Nucleus accumbens (tissue), 56 donors: Measurements from ENCODE around the gene SGCA.

Experiments used
- DNase-seq, 56 donors: peaks; one replicate each; lab custom pipeline; 2025; lab: John Stamatoyannopoulos, UW

SGCA gene

DNA sequence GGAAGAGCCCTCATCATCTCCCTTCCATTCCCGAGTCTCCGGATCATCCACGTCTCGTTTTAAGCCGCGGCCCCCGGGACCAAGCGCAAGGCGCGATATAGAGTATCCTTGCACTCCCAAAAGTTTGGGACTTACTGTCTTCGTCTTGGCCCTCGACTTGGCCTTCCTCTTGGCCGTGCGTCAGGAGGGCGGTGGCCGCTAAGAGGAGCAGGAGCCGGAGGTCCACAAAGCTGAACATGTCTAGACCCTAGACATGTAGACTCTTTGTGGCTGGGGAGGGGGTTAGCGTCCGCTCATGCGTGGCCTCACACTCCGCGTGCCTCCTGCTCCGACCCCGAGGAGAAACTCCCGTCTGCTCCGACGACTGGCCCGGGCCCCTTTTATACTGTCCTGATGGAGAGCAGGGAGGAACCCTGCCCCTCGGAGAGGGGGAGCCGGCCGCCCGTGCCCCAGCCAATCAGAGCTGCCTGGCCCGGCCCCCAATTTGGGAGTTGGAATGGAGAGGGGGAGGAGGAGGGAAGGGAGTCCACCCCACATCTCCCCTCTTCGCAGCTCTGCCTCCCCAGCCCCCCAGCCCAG is 35.6 kb downstream of the SGCA start, which contains the start of gene COL1A1:
Gene COL1A1 (minus strand): TSS at position 356 of the 579 bp plus-strand sequence. CDS start 118 bp downstream, at position 238.
- no peak for DNase-seq

DNA sequence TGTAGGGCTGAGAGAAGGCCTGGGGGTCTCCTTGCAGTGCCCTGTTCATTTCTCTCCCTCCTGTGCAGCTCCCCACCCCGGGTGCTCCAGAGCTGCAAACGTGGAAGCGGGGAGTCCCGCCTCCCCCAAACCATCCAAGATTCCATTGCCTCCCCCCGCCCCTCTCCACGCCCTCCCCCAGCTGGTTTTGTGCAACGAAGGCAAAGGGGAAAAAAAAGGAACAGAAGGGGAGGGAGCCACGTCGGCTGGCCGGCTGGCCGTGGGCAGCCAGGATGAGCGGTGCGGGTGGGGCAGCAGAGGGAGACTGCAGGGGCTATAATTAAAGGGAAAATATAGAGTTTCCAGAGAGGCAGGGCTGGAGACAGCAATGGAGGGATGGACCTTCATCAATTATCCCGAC is 37.3 kb downstream of the SGCA start:
- no peak for DNase-seq

DNA sequence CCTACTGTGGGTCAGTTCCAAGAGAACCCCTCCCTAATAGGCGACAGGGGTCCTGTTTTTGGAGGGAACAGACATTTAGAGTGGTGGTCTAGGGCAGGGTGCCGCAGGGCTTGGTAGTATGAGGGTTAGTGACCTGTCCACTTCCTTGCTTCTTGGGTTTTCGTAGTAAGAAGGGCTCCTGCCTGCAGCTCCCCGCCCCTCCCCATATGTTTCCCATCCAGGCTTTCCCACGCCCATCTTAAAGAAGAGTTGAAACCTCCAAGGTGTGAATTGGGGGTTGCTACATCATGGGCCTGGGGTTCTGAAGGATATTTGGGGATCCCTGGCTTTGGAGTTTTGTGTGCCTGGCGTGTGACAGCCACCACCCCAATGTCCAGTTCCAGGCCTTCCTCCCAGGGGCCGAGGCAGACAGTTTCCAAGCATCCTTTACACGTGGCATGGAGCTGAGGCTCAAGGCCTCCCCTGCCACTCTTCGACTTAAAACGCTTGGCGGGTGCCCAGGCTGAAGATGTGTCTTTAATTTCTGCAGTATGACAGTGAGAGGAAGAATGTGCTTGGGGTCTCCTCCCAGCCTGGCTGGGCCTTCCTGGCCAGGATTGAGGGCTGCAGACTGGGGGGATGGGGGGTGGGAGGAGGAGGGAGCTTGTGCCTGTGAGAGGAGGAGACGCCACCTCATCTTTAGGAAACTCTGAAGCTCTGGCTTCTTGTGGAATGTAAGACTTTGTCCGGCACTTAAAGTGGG is 38.0 kb downstream of the SGCA start:
- no peak for DNase-seq

DNA sequence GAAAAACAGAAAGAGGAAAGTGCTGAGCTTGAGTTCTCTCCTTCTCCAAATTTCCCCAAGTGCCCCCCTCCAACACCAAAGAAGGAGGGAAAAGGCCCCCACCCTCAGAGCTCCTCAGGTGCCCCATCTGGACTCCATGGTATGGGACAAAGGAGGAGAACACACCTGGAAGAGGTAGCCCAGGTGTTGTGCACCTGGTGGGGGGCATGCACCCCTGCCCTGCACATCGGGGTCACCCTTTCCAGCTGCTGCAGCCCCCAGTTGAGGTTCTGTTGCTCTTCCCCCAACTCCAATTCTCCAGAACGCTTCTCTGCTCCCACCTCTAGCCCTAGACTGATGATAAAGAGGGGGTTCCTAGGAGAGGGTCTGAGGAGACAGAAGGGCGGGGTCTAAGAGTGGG is 38.6 kb downstream of the SGCA start:
- no peak for DNase-seq

DNA sequence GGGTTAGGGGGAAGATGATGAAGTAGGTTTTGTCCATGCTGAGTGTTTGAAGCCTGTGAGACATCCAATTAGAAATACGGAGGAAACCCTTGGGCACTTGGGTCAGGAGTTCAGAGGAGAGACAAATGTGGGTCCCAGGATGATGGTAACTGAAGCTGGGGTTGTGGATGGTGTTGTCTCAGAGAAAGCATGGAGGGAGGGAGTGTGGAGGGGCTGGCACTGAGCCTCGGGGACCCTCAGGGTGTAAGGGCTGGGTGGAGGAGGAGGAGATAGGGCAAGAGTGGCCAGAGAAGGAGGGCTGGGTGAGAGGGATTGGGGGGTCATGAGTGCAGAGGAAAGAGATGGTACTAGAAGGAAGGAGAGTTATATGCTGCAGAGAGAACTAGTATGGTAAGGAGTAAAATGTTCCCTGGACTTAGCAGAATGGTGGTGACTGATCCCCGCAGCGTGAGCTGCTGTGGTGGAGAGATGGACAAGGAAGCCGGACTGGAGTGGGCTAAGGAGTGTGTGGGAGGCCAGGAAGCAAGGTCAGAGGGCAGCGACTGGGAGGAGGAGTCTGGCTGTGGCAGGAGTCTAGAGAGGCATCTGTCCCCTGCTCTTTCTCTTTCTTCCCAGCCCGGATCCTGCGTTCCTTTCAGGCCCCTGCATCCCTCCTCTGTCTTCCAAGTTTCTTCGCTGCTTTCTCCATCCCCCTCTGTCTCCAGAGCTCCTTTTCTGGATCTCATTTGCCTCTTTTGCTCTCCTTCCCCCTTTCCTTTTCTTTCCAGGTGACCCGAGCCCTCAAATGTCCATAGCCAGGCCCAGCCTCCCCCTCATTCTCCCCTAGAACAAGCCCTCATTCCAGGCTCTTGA is 39.5 kb downstream of the SGCA start:
- no peak for DNase-seq

DNA sequence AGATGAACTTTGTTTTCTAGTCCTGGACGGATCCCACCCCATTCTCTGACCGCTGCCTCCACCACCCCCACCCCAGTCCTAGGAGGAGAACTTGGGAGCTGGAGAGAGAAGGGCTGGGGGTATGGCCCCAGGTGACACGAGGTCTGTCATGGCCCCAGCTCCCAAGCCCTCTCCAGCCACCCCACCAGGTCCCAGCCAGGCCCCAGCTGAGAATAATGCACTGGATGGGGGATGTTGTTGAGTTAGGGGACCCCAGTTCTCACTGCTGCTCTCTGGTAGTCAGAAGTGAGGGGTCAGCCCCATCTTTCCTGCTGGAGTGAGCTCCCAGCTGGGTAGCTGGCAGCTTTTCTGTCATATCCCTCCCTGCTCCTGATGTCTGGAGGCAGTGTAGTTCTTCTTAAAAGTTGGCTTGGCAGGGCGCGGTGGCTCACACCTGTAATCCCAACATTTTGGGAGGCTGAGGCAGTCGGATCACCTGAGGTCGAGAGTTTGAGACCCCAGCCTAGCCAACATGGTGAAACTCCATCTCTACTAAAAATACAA is 40.2 kb downstream of the SGCA start:
- no peak for DNase-seq

DNA sequence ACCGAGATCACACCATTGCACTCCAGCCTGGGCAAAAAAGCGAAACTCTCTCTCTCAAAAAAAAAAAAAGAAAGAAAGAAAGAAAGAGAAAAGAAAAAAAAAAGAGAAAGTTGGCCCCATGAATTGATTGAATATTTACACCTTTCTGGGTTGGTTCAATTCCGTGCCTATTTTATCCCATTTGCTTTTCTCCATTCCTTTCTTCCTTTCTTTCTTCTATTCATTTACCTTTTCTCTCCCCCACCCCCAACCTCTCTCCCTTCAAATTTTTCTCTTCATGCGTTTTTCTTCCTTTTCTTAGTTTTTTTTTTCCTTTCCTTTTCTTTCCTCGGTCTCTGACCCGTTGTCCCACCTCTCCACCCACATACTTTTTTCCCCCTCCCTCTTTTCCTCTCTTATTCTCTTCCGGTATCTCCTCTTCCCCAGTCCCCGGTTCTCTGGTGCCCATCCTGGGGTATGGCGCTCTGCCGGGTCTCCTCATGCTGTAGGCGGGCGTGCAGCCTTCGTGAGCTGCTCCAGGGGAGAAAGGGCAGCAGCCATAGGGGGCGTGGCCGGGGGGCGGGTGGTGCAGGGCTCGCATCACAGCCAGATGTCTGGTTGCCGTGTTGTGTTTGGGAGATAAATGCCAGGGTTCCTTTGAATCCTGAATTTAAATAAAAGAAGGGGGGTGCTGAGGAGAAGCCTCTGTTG is 40.9 kb downstream of the SGCA start:
- DNase-seq = no peak

DNA sequence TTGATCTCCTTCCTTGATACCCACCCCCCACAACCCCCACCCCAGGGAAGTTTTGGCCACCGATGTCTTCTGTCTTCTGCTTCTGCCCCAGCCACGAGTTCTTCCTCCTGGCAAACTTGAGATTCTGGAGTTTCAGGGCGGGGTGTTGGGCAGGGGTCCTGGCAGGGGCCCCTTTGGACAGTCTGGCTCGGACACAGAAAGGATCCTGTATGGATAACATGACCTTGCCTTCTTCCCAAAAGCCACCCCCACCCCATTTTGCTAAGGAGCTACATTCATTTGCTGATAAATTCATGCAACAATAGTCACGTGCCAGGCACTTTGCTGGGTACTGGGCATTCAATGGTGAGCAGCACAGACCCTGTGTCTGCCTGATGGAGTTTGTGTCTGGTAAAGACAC is 41.5 kb downstream of the SGCA start:
- no peak for DNase-seq

DNA sequence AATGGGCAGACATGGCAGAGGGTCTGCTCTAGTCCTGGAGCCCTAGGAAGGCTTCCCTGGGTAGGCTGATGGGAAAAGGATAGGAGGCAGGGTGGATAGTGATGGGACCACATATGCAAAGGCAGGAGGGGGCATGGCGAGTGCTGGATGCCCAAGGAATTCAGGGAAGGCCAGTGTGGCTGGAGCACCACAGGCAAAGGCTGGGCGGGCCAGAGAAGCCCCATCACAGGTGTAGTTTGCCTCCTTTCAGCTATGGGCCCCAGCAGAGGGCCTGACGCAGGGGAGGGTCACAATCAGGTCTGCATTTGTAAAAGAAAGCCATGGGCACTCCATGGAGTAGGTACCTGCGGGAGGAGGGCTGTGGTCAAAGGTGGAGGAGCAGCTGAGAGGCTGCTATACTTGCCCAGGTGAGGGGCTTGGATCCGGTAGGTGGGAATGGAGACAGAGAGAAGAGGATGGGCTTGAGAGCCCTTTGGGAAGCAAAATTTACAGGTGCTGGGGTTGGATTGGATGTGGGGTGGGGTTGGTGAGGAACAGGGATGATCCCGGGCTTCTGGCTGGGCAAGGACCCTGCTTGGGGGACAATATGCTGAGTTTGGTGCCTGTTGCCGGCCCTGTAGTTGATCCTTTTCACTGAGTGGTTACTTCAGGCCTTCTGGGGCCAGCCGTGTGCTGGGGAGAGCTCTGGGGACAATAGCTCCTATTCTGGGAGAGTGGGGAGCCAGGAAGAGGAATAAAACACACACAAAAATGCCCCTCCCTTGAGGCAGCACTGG is 42.2 kb downstream of the SGCA start:
- no peak for DNase-seq

DNA sequence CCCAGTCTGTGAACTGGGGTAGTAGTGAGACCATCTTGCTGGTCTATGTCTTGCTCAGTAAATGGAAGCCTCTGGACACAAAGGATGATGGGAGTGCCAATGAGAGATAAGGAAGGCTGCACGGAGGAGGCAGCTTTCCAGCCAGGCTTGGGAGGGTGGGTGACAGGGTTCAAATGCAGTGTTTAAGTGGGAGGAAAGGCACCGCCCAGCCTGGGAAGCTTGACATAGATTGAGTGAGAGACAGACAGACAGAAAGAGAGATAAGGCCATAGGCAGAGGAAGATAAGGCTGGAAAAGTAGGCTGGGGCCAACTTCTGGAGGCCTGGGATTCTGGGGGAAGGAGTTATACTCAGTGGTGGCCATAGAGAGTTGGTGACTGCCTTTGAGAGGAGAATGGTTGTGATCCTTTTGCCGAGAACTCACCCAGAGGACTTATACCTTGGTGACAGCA is 42.8 kb downstream of the SGCA start:
- no peak for DNase-seq

DNA sequence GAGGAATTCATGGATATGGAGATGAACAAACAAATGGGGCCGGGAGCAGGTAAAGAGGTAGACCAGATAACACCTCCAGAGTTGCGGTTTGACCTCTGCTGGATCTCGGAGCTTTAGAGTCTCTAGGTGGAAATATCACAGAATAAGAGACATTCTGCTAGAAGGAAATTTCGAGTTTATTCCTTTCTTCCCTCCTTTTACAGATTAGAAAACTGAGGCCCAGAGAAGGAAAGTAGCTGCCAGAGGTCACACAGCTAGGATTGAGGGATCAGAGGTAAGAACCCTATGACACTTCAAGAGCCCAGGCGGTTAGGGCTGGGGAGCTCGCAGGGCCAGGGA is 43.3 kb downstream of the SGCA start:
- DNase-seq = no peak

DNA sequence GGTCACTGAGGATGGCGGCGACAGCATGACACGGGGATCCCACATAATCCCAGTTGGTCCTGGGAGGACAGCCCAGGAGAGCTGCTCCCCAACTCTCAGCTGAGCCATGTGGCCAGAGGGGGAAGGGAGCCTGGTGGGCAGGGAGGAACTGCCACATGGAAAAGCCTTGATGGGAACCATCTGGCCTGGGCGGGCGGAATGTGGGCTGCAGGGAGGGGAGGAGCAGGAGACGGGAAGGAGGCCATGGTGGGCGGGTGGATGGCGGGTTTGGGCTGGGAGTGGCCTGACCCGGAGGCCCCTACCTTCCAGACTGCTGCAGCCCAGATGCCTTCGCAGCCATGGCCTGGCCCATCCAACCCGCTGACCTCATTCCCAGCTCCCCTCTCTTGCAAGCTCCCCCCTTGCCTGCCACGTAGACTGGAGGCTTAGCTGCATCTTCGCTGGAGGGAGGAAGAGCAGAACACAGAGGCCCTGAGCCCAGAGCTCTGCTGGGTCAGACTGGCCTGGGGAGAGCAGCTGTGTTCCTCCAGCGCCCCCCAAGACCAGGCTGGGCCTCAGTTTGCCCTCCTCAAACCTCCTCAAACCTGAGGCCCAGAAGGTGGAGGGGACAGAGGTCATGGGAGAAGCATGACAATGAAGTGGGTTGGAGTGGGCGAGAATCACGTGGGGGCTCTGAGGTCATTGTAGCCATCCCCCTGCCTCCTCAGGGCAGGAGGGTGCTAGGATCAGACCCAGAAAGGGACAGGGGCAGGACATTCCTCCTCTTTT is 43.9 kb downstream of the SGCA start:
- DNase-seq = peak in 1 of 56 donors; percentile 14

DNA sequence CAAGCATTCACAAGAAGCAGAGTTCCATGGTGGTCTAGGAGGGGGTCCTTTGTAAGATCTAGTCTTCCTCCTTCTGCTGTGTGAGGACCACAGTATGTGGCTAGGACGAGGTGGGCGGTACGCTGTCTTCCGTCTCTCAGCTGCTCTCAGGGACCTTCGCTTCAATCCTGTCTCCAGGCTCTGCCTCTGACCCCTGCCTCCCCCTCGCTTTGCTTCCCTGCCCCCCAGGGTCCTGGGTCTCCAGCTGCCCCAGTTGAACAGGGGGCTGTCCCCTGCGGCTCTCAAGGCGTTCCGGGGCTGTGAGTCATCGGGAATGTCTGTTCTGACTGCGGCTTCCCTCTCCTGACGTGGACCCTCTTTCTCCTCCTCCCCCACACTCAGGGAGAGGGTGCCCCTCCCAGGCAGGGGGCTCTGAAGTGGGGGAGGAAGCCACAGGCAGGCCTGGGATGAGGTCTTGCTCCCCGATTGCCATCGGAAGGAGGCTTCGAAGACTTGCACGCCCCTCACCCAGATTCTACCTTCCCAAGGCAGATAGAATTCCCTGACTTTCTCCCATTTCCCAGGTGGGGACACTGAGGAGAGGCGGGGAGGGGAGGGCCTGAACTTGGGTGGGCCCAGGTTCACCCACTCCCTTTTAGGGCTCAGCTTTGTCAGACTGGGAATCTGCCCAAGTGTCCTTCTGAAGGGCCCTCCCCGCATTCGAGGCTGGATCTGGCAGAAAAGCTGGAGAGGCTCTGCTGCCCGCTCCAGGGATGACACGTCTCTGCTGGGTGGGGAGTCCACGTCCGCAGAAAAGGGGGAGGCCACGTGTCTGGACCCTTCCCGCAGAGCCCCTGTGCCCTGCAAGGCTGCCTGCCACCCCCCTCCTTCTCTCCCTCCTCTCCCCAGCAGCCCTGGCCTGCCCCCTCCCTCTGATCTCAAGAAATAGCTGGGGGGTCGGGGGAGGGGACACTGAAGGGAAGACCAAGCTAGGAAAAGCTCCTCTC is 44.7 kb downstream of the SGCA start:
- DNase-seq = no peak

DNA sequence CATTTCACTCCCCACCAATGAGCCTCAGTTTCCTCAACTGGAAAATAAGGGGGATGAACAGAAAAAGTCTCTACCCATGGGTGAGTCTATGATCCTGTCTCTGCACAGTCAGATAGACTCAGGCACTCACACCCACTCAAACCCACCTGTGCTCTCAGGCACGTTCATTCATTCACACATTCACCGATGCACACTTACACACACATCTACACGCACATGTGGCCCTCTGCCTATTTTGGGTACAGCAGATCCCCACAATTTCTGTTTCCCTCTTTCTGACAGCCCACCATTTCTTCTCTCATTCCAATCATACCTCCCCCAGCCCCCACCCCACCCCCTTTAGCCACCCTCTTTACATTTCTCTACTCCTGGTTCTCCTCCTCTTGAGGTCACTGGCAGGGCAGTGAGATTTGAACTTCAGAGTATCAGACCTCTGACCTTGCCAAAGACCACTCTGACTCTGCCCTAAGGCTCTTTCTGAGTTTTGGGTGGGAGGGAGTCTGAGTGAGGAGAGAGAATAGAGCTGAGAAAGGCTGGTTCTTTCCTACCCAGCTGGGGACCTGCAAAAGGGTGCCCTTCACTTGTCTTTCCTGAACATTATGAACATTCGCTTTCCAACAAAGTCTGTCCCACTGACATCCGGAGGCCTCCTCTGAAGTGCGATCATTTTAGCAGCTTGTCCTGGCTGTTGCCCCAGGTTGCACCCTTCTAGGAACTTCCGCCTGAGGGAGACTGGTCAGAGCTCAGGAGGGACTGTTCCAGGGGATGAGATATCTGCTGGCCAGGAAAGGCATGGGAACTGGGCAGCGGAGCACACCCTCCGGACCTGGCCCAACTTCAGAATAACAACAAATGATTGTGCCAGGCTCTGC is 45.7 kb downstream of the SGCA start:
- no peak for DNase-seq

DNA sequence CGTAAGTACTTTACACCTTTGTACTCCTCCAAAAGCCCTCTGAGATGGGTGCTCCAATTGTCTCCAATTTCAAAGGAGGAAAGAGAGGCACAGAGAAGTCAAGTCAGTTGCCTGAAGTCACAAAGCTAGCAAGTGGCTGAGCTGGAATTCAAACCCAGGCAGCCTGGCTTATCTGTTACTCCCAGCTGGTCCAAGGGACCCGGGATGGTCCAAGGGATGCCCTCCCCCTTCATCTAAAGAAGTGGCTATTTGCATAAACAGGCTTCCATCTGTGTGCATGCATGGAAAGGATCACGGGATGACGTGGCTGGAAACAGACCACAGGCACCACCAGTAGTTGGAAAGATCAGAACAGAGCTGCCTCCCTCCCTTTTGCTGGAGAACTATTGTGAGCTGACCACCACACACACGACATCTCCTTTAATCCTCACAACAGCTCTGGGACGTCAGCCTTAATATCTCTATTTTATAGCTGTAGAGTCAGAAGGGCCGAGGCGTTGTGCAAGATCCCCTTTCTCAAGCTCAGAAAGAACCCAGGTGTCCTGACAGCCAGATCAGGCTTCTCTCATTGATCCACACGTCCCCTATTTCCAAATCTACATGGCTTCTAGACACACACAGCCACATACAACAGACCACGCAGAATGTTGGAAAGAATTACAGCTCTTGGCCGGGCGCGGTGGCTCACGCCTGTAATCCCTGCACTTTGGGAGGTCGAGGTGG is 46.5 kb downstream of the SGCA start:
- DNase-seq = no peak
